Fibroblast of upper back skin (primary cell): ENCODE data around the gene PCDHGA12.
"Not testable (repeated sequence)": the region's sequence is repeated elsewhere in the genome, so short reads cannot be mapped to it uniquely, and the experiment has no call there.

Experiments used
- DNase-seq: peaks from one replicate; pipeline ENCODE4 v3.0.0-alpha.2; 2013

The PCDHGA12 gene

DNA sequence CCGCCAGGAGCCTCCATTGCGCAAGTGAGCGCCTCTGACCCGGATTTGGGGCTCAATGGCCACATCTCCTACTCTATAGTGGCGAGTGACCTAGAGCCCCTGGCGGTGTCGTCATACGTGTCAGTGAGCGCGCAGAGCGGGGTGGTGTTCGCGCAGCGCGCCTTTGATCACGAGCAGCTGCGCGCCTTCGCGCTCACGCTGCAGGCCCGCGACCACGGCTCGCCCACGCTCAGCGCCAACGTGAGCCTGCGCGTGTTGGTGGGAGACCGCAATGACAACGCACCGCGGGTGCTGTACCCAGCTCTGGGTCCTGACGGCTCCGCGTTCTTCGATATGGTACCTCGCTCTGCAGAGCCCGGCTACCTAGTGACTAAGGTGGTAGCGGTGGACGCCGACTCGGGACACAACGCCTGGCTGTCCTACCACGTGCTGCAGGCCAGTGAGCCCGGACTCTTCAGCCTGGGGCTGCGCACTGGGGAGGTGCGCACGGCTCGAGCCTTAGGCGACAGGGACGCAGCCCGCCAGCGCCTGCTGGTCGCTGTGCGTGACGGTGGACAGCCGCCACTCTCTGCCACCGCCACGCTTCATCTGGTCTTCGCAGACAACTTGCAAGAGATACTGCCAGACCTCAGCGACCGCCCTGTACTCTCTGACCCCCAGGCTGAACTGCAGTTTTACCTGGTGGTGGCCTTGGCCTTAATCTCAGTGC is 20.6 kb upstream of the PCDHGA12 start:
- no peak for DNase-seq

DNA sequence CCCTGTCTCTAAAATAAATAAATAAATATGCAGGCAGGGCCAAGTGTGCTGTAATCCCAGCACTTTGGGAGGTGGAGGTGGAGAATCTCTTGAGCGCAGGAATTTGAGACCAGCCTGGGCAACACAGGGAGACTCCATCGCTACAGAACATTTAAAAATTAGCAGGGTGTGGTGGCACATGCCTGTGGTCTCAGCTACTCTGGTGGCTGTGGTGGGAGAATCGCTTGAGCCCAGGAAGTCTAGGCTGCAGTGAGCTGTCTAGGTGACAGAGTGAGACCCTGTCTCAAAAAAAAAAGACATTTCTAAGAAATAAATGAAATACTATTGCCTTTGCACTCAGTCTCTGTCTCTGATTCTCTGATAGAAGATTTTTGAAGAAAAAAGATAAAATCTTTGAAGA is 18.7 kb upstream of the PCDHGA12 start:
- DNase-seq, result no peak

DNA sequence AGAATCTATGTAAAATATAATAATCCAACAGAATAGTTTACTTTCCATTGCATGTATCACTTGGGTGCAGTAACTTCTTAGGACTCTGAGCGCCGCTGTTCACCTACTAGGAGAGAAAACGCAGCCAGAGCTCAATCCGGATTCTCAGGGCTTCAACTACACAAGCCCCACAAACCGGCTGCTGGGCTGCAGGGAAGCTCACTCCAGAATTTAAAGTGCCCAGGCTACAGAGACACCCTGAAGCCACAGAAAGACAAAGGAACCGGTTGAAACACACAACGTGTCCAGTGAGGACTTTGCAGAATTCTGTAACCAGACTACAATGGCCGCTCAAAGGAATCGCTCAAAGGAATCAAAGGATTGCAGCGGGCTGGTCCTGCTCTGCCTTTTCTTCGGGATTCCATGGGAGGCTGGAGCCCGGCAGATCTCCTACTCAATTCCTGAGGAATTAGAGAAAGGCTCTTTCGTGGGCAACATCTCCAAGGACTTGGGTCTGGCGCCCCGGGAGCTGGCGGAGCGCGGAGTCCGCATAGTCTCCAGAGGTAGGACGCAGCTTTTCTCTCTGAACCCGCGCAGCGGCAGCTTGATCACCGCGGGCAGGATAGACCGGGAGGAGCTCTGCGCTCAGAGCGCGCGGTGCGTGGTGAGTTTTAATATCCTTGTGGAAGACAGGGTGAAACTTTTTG is 17.3 kb upstream of the PCDHGA12 start, which contains the start of gene PCDHGA10:
Gene PCDHGA10, plus strand, starts transcription at position 134 of the 686 bp plus-strand sequence. Its CDS starts 189 bp downstream, at position 323.
- peak; percentile 69 for DNase-seq

DNA sequence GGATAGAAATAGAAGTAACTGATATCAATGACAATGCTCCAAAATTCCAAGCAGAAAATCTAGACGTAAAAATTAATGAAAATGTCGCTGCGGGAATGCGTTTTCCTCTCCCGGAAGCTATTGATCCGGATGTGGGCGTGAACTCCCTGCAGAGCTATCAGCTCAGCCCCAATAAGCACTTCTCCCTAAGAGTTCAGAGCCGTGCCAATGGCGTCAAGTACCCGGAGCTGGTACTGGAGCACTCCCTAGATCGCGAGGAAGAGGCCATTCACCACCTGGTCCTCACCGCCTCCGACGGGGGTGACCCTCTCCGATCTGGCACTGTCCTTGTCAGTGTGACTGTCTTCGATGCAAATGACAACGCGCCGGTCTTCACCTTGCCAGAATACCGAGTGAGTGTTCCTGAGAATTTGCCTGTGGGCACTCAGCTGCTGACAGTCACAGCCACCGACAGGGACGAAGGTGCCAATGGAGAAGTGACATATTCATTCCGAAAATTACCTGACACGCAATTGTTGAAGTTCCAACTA is 16.7 kb upstream of the PCDHGA12 start:
- DNase-seq, result no peak

DNA sequence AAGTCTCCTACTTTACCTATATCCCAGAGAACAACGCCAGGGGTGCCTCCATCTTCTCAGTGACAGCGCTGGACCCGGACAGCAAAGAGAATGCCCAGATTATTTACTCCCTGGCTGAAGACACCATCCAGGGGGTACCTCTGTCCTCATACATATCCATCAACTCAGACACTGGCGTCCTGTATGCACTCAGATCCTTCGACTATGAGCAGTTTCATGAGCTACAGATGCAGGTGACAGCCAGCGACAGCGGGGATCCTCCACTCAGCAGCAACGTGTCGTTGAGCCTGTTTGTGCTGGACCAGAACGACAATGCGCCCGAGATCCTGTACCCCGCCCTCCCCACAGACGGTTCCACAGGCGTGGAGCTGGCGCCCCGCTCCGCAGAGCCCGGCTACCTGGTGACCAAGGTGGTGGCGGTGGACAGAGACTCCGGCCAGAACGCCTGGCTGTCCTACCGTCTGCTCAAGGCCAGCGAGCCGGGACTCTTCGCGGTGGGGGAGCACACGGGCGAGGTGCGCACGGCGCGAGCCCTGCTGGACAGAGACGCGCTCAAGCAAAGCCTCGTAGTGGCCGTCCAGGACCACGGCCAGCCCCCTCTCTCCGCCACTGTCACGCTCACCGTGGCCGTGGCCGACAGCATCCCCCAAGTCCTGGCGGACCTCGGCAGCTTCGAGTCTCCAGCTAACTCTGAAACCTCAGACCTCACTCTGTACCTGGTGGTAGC is 15.6 kb upstream of the PCDHGA12 start:
- DNase-seq, result not testable (repeated sequence)

DNA sequence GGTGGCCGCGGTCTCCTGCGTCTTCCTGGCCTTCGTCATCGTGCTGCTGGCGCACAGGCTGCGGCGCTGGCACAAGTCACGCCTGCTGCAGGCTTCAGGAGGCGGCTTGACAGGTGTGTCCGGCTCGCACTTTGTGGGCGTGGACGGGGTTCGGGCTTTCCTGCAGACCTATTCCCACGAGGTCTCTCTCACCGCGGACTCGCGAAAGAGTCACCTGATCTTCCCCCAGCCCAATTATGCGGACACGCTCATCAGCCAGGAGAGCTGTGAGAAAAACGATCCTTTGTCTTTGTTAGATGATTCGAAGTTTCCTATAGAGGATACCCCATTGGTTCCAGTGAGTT is 15.1 kb upstream of the PCDHGA12 start:
- DNase-seq, result not testable (repeated sequence)

DNA sequence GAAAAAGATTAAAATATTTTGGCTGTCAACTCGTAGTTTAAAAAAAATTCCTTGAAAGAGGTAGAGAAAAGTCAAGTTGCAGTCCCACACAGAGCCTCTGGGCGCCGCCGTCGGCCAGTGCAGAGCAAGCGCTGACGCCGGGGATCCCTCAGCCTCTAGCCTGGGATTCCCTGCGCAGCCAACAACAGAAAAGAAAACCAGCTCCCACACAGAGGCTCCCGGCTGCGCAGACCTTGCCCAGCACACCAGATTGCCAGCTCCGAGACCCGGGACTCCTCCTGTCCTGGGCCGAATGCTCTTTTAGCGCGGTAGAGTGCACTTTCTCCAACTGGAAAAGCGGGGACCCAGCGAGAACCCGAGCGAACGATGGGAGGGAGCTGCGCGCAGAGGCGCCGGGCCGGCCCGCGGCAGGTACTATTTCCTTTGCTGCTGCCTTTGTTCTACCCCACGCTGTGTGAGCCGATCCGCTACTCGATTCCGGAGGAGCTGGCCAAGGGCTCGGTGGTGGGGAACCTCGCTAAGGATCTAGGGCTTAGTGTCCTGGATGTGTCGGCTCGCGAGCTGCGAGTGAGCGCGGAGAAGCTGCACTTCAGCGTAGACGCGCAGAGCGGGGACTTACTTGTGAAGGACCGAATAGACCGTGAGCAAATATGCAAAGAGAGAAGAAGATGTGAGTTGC is 12.7 kb upstream of the PCDHGA12 start, which contains the start of gene PCDHGB7:
Gene PCDHGB7, plus strand, starts transcription at position 184 of the 679 bp plus-strand sequence. Its CDS starts 183 bp downstream, at position 367.
- DNase-seq, result peak; percentile 80

DNA sequence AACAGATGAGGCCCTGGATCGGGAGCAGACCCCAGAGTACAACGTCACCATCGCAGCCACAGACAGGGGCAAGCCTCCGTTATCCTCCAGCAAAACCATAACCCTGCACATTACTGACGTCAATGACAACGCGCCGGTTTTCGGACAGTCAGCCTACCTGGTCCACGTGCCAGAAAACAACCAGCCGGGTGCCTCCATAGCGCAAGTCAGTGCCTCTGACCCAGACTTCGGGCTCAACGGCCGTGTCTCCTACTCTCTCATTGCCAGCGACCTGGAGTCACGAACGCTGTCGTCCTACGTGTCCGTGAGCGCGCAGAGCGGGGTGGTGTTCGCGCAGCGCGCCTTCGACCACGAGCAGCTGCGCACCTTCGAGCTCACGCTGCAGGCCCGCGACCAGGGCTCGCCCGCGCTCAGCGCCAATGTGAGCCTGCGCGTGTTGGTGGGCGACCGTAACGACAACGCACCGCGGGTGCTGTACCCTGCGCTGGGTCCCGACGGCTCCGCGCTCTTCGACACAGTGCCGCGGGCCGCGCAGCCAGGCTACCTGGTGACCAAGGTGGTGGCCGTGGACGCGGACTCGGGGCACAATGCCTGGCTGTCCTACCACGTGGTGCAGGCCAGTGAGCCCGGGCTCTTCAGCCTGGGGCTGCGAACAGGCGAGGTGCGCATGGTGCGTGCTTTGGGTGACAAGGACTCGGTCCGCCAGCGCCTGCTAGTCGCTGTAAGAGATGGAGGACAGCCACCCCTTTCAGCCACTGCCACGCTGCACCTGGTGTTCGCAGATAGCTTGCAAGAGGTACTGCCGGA is 11.0 kb upstream of the PCDHGA12 start:
- no peak for DNase-seq

DNA sequence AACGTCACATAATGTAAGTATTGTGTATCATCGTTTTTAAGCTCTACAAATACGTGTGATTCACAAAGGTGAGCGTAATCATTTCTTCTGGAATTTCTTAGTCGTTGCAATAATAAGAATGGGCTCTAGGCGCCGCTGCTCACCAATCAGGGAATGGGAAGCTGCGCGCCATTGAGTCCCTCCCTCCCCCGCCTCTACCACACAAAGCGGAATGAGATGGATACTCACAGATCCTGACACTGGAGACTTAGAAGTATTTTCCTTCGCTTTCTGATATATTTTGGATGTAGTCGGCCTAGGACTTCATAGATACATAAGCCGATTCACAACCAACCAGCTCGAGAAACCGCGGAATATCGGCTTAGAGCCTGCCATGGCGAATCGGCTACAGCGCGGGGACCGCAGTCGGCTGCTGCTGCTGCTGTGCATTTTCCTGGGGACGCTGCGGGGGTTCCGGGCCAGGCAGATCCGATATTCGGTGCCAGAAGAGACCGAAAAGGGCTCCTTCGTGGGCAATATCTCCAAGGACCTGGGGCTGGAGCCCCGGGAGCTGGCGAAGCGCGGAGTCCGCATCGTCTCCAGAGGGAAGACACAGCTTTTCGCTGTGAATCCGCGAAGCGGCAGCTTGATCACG is 9.3 kb upstream of the PCDHGA12 start, which contains the start of gene PCDHGA11:
Gene PCDHGA11, plus strand, starts transcription at position 197 of the 634 bp plus-strand sequence. Its CDS starts 177 bp downstream, at position 374.
- peak; percentile 67 for DNase-seq

DNA sequence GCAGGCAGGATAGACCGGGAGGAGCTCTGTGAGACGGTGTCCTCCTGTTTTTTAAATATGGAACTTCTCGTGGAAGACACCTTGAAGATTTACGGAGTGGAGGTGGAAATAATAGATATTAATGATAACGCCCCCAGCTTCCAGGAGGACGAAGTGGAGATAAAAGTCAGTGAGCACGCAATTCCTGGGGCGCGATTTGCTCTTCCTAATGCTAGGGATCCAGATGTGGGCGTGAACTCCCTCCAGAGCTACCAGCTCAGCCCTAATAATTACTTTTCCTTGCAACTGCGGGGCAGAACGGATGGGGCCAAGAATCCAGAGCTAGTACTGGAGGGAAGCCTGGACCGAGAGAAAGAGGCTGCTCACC is 8.8 kb upstream of the PCDHGA12 start:
- no peak for DNase-seq

DNA sequence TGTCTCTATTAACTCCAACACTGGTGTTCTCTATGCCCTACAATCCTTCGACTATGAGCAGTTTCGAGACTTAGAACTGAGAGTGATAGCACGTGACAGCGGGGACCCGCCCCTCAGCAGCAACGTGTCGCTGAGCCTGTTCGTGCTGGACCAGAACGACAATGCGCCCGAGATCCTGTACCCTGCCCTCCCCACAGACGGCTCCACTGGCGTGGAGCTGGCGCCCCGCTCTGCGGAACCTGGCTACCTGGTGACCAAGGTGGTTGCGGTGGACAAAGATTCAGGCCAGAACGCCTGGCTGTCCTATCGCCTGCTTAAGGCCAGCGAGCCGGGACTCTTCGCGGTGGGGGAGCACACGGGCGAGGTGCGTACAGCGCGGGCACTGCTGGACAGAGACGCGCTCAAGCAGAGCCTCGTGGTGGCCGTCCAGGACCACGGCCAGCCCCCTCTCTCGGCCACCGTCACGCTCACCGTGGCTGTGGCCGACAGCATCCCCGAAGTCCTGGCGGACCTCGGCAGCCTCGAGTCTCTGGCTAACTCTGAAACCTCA is 7.5 kb upstream of the PCDHGA12 start:
- no peak for DNase-seq

DNA sequence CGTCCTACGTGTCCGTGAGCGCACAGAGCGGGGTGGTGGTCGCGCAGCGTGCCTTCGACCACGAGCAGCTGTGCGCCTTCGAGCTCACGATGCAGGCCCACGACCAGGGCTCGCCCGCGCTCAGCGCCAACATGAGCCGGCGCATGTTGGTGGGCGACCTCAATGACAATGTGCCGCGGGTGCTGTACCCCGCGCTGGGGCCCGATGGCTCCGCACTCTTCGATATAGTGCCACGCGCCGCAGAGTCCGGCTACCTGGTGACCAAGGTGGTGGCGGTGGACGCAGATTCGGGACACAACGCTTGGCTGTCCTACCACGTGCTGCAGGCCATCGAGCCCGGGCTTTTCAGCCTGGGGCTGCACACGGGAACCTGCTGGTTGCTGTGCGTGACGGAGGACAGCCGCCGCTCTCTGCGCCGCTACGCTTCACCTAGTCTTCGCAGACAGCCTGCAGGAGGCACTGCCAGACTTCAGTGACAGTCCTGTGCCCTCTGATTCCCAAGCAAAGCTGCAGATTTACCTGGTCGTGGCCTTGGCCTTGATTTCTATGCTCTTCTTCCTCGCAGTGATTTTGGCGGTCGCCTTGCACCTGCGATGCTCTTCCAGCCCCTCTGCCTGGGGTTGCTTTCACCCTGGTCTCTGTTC is 2.4 kb upstream of the PCDHGA12 start:
- no peak for DNase-seq

DNA sequence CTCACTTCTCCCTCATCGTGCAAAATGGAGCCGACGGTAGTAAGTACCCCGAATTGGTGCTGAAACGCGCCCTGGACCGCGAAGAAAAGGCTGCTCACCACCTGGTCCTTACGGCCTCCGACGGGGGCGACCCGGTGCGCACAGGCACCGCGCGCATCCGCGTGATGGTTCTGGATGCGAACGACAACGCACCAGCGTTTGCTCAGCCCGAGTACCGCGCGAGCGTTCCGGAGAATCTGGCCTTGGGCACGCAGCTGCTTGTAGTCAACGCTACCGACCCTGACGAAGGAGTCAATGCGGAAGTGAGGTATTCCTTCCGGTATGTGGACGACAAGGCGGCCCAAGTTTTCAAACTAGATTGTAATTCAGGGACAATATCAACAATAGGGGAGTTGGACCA is 979 bp downstream of the PCDHGA12 start:
- DNase-seq, result no peak

DNA sequence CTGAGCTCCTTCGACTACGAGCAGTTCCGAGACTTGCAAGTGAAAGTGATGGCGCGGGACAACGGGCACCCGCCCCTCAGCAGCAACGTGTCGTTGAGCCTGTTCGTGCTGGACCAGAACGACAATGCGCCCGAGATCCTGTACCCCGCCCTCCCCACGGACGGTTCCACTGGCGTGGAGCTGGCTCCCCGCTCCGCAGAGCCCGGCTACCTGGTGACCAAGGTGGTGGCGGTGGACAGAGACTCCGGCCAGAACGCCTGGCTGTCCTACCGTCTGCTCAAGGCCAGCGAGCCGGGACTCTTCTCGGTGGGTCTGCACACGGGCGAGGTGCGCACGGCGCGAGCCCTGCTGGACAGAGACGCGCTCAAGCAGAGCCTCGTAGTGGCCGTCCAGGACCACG is 2.0 kb downstream of the PCDHGA12 start:
- not testable (repeated sequence) for DNase-seq

DNA sequence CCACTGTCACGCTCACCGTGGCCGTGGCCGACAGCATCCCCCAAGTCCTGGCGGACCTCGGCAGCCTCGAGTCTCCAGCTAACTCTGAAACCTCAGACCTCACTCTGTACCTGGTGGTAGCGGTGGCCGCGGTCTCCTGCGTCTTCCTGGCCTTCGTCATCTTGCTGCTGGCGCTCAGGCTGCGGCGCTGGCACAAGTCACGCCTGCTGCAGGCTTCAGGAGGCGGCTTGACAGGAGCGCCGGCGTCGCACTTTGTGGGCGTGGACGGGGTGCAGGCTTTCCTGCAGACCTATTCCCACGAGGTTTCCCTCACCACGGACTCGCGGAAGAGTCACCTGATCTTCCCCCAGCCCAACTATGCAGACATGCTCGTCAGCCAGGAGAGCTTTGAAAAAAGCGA is 2.4 kb downstream of the PCDHGA12 start:
- DNase-seq, result not testable (repeated sequence)

DNA sequence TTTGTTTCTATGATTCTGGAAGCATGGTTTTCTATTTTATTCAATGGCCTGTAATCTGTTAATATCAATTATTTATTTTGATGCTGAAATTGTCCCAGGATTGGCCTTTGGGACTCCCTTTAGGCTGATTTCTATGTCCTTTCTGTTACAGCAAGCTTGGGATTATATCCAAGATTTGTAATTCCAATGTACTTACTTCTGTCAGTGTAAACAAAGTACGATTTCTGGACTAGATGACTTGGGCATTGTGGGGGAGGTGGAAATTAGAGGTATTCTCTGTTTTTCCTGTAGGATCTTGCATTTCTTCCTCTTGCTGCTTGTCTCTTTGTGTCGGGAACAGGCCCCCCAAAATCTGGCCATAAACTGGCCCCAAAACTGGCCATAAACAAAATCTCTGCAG is 3.7 kb downstream of the PCDHGA12 start:
- no peak for DNase-seq

DNA sequence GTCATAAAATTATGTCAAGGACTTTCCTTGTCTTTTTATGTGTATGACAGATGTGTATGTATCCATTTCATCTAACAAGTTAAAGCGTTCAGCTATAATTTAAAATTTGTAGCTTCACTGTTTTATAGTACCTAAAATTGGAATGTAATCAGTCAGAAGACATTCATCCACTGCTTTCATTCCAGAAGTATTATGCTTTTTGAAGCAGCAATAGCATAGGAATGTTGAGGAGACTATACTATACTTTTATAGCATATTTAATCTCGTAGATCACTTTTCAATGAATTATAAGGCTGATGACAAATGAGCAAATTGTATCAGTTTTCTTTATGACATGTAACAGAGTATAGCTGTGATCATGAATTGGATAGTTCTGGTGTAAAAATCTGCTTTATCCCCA is 6.9 kb downstream of the PCDHGA12 start:
- DNase-seq, result peak; percentile 41

DNA sequence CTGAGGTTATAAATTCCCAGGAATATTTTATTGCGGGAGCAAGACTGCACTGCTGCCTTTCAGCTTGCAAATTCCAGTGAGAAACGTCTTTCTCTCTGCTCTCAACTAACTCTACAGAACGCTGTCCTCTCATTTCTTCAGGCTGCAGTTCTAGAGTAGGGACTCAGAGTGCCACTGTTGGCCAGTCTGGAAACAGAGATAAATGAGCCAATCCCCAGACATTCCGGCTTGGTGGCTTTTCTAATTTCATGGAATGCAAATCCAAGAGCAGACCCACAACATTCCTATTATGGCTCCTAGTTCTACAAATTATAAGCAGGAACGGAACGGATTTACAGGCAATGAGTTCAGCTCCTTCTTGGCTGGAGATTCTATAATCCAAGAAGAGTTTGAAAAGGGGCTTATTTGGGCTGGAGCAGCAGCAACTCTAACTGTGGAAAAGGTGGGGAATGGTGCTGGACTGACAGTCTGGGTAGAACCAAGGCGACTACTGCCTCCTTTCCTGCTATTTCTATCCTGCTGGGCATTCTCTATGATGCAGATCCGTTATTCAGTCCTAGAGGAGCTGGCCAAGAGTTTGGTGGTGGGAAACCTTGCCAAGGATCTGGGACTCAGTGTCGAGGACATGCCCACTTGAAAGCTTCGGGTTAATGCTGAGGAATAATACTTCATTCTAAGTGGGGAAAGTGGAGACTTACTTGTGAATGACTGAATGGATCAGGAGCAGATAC is 9.3 kb downstream of the PCDHGA12 start:
- DNase-seq, result peak; percentile 48

DNA sequence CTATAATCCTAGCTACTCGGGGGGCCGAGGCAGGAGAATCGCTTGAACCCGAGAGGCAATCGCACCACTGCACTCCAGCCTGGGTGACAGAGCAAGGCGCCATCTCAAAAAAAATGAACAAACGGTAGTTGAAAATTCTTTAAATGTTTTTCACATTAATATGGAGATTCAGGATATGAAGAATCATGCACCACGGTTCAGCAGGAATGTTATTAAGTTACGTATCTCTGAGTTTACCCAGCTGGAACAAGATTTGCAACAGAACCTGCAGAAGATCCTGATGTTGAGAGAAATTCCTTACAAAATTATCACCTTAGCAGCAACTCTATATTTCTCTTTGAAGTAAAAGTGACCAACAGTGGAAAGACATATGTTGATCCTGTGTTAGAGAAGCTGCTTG is 10.0 kb downstream of the PCDHGA12 start:
- no peak for DNase-seq
